Central memory CD8-positive, alpha-beta T cell (primary cell): ENCODE measurements around the gene LRRC47.
"Not testable (repeated sequence)": the region's sequence is repeated elsewhere in the genome, so short reads cannot be mapped to it uniquely, and the experiment has no call there.

Source experiments
- ATAC-seq: fragments of 150-1000 bp; cut with Tn5 transposase; replicated peaks from 2 replicates; pipeline ENCODE4 v1.10.0; 2022; ENCODE audit warnings: mild to moderate bottlenecking, moderate FRiP score, moderate number of reproducible peaks; ENCODE audit not compliant: poor library complexity, severe bottlenecking; ENCODE audit errors: extremely low read depth
- DNase-seq, 2 donors: peaks; one replicate each; pipeline ENCODE4 v3.0.0; 2021; ENCODE audit warnings: low spot score in 2 of 2
- H3K27ac Mint-ChIP-seq: one replicate; pipeline ENCODE4 v1.8.0; 2022; ENCODE audit warnings: low read depth, mild to moderate bottlenecking, moderate library complexity, mixed read lengths
- H3K27me3 Mint-ChIP-seq: one replicate; pipeline ENCODE4 v1.8.0; 2022; ENCODE audit warnings: mixed read lengths
- H3K36me3 Mint-ChIP-seq: one replicate; pipeline ENCODE4 v1.8.0; 2022; ENCODE audit warnings: mild to moderate bottlenecking, moderate library complexity, mixed read lengths; ENCODE audit not compliant: insufficient read depth
- H3K4me1 Mint-ChIP-seq: one replicate; pipeline ENCODE4 v1.8.0; 2022; ENCODE audit warnings: mixed read lengths
- H3K4me3 Mint-ChIP-seq: one replicate; pipeline ENCODE4 v1.8.0; 2022; ENCODE audit warnings: mild to moderate bottlenecking, moderate library complexity, mixed read lengths
- H3K9me3 Mint-ChIP-seq: one replicate; pipeline ENCODE4 v1.8.0; 2022; ENCODE audit warnings: mixed read lengths

LRRC47 gene

DNA sequence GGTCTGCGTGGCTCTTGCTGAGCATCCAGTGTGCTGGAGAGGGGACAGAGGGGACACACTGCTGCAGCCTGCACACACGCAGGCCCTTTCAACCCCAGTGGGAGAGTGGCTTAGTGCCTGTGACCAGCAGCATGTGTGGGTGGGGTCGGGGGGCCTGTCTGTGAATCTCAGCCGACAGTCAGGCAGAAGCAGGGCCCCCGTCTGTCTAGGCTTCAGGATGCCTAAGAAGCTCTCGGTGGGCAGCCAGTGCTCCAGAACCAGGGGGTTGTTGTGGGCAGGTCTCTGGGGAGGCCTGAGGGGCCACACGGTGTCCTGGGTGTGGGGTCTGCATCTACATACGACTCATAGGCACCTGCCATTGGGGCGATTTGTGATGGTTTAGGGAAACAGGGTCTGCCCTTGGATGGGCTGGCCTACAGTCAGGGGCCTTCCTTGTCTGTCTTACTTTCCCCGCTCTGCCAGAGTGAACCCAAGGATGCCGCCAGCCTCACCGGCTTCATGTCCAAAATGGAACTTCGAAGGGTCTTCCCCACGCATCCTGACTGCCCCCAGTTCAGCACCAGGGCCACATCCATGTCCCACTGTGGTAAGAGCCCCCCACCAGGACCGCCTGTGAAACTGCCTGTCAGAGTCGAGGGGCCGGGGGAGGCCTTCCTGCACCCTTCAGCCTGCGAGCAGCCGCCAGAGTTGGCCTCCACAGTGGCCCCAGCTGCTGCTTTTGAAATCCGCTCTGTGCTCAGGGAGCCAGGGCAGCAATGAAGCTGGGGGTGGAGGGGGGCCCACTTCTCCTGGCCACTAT is 42.4 kb downstream of the LRRC47 start:
- Mint-ChIP-seq H3K9me3 (no peaks in the 10 kb centered on the region), H3K27ac (no peak overlapping the region), H3K36me3 (peaks cover 2% of the 10 kb centered on the region), H3K4me3 (no peak overlapping the region), H3K27me3 (peaks cover 23% of the 10 kb centered on the region), H3K4me1 (no peaks in the 10 kb centered on the region)
- DNase-seq: no peak
- ATAC-seq: no peak

DNA sequence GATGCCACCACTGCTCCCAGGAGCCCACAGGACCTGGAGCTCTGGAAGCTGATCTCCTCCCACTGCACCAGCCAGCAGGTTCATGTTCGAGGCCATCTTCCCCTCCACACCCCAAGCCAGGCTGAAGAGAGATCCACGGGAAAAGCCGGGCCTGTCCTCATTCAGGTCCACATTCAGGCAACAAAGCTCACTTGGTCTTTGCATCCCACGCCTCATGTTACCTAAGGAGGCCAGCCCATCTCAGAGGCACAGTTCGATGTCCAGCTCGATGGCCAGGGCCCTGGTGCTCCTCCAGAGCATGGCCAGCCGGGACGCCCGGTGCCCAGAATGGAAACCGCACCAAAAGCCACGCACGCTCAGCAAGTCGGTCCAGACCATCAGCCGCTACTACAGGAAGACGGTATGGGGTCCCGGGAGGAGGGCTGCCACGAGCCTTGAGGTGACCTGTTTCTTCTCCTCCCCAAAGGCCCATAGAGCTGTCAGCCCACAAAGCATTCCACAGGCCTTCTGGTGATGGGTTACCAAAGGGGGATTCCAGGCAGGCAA is 43.8 kb downstream of the LRRC47 start, which contains the start of gene CCDC27:
TSS of gene CCDC27 (plus strand) at position 51 of the 546 bp plus-strand sequence. CDS start at position 83, 32 bp downstream.
- no peaks in the 10 kb centered on the region for H3K9me3 Mint-ChIP-seq
- no peak within 1 kb of the TSS for H3K4me3 Mint-ChIP-seq
- no peak within 1 kb of the TSS for H3K27ac Mint-ChIP-seq
- peaks cover 9% of the 10 kb centered on the region for H3K4me1 Mint-ChIP-seq
- DNase-seq (no peak), ATAC-seq (no peak)
- H3K27me3 Mint-ChIP-seq: peaks cover 23% of the 10 kb centered on the region
- peaks cover 2% of the 10 kb centered on the region for H3K36me3 Mint-ChIP-seq

- no peaks in the 10 kb centered on the region for H3K9me3 Mint-ChIP-seq
Observed at GRCh38 chr1:3750741-3751140, 45.6 kb downstream of the LRRC47 start.

GRCh38 chr1:3749512-3749911 is 46.8 kb downstream of the LRRC47 start:
- Mint-ChIP-seq H3K27ac (no peak overlapping the region), H3K4me3 (no peak overlapping the region), H3K9me3 (no peaks in the 10 kb centered on the region), H3K27me3 (no peaks in the 10 kb centered on the region), H3K36me3 (peaks cover 6% of the 10 kb centered on the region), H3K4me1 (peaks cover 19% of the 10 kb centered on the region)
- ATAC-seq: no peak
- DNase-seq: no peak

More at GRCh38 chr1:3750741-3751140, 45.6 kb downstream of the LRRC47 start:
- Mint-ChIP-seq H3K4me3 (no peak overlapping the region), H3K27me3 (peaks cover 10% of the 10 kb centered on the region), H3K4me1 (peaks cover 14% of the 10 kb centered on the region), H3K36me3 (peaks cover 5% of the 10 kb centered on the region), H3K27ac (no peak overlapping the region)
- no peak for DNase-seq
- no peak for ATAC-seq

DNA sequence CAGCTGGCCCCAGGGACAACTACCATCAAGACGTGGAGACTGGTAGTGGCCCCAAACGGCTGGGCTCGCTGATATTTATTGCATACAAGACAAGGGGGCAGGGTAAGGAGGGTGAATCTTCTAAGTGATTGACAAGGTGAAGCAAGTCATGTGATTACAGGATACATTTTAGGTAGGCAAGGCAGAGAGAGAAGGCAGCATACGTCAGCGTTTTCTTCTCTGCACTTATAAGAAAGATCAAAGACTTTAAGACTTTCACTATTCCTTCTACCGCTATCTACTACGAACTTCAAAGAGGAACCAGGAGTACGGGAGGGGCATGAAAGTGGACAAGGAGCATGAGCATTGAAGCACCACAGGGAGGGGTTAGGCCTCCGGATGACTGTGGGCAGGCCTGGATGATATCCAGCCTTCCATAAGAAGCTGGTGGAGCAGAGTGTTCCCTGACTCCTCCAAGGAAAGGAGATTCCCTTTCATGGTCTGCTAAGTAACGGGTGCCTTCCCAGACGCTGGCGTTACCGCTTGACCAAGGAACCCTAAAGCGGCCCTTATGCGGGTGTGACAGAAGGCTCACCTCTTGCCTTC is 47.9 kb downstream of the LRRC47 start:
- not testable (repeated sequence) for H3K27me3 Mint-ChIP-seq, DNase-seq, H3K36me3 Mint-ChIP-seq, H3K27ac Mint-ChIP-seq, H3K9me3 Mint-ChIP-seq, ATAC-seq
- H3K4me3 Mint-ChIP-seq: peak overlapping the region; percentile 74
- H3K4me1 Mint-ChIP-seq: peaks cover 19% of the 10 kb centered on the region

- Mint-ChIP-seq H3K9me3 (no peaks in the 10 kb centered on the region), H3K4me1 (peaks cover 19% of the 10 kb centered on the region), H3K36me3 (peaks cover 8% of the 10 kb centered on the region), H3K4me3 (peak overlapping the region; percentile 74), H3K27me3 (no peaks in the 10 kb centered on the region), H3K27ac (no peak overlapping the region)
- DNase-seq (no peak), ATAC-seq (no peak)
Observed at GRCh38 chr1:3747903-3748302, 48.4 kb downstream of the LRRC47 start.

- peaks cover 8% of the 10 kb centered on the region for H3K36me3 Mint-ChIP-seq
- peak overlapping the region; percentile 74 for H3K4me3 Mint-ChIP-seq
- DNase-seq: no peak
- H3K9me3 Mint-ChIP-seq: no peaks in the 10 kb centered on the region
- no peaks in the 10 kb centered on the region for H3K27me3 Mint-ChIP-seq
- no peak overlapping the region for H3K27ac Mint-ChIP-seq
- no peak for ATAC-seq
- H3K4me1 Mint-ChIP-seq: peaks cover 19% of the 10 kb centered on the region
Observed at GRCh38 chr1:3747522-3747848, 48.8 kb downstream of the LRRC47 start.

GRCh38 chr1:3746830-3747521 is 49.3 kb downstream of the LRRC47 start:
- Mint-ChIP-seq H3K9me3 (no peaks in the 10 kb centered on the region), H3K27me3 (no peaks in the 10 kb centered on the region), H3K4me1 (peaks cover 19% of the 10 kb centered on the region), H3K4me3 (peak overlapping the region; percentile 74), H3K27ac (peak overlapping the region; percentile 87), H3K36me3 (peaks cover 10% of the 10 kb centered on the region)
- DNase-seq (peak; percentile 60 to 65), ATAC-seq (peak; percentile 87)

GRCh38 chr1:3746389-3746829 is 49.9 kb downstream of the LRRC47 start:
- peak overlapping the region; percentile 74 for H3K4me3 Mint-ChIP-seq
- H3K27me3 Mint-ChIP-seq: no peaks in the 10 kb centered on the region
- no peaks in the 10 kb centered on the region for H3K9me3 Mint-ChIP-seq
- peaks cover 10% of the 10 kb centered on the region for H3K36me3 Mint-ChIP-seq
- DNase-seq: no peak
- H3K27ac Mint-ChIP-seq: peak overlapping the region; percentile 87
- no peak for ATAC-seq
- H3K4me1 Mint-ChIP-seq: peaks cover 19% of the 10 kb centered on the region

- Mint-ChIP-seq H3K27me3 (no peaks in the 10 kb centered on the region), H3K27ac (peak overlapping the region; percentile 87), H3K4me1 (peaks cover 19% of the 10 kb centered on the region), H3K9me3 (no peaks in the 10 kb centered on the region), H3K4me3 (peak overlapping the region; percentile 74), H3K36me3 (peaks cover 10% of the 10 kb centered on the region)
- no peak for ATAC-seq
- no peak for DNase-seq
Observed at GRCh38 chr1:3745590-3746381, 50.5 kb downstream of the LRRC47 start.

DNA sequence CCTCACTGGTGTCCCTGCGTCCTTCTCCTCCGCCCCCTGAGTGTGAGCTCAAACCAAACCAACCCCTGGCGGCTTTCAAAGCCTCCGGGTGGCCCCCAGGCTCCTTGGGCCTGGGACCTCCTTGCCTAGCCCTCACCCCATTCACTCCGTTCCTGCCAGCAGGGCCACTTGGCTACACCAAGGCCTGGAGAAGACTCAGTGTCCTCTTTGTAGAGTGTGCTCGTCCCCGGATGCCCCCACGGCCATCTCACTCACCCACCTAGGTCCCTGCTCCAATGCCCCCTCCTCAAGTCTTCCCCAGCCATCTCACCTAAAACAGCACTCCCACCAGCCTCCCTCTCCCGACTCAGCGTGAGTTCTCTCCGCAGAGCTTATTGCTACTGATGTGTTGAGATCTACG is 51.2 kb downstream of the LRRC47 start:
- Mint-ChIP-seq H3K27me3 (no peaks in the 10 kb centered on the region), H3K36me3 (peaks cover 10% of the 10 kb centered on the region), H3K4me3 (no peak overlapping the region), H3K27ac (no peak overlapping the region), H3K9me3 (no peaks in the 10 kb centered on the region), H3K4me1 (peaks cover 19% of the 10 kb centered on the region)
- DNase-seq: no peak
- ATAC-seq: no peak

- Mint-ChIP-seq H3K9me3 (no peaks in the 10 kb centered on the region), H3K27ac (no peak overlapping the region), H3K4me1 (peaks cover 19% of the 10 kb centered on the region), H3K36me3 (peaks cover 10% of the 10 kb centered on the region), H3K27me3 (no peaks in the 10 kb centered on the region), H3K4me3 (no peak overlapping the region)
- no peak for DNase-seq
- no peak for ATAC-seq
Observed at GRCh38 chr1:3744646-3745045, 51.7 kb downstream of the LRRC47 start.
